ENCODE measurements around the gene SLC25A52.

GRCh38 chr18:31731628-31732027 is 29.1 kb downstream of the SLC25A52 start:
- TF ChIP-seq ZNF274 (IDR thresholded peaks at IDR 0.05; ENCODE audit: low read depth, low read length): no peak
- TF ChIP-seq SUZ12 (IDR thresholded peaks at IDR 0.05; ENCODE audit: extremely low read depth, insufficient read depth, insufficient read length): no peak
